GM18858 (cell line): Measurements from ENCODE around the gene FAM13B.

Source experiments
- ATAC-seq: cut with Tn5 transposase; IDR thresholded peaks from one replicate; pipeline ENCODE4 v1.9.1; 2021; ENCODE audit not compliant: unreplicated experiment

FAM13B gene

GRCh38 chr5:137901011-137901817, 131.7 kb downstream of the FAM13B start:
- no peak for ATAC-seq

GRCh38 chr5:137899493-137899892, 133.4 kb downstream of the FAM13B start:
- no peak for ATAC-seq

GRCh38 chr5:137896560-137896959, 136.3 kb downstream of the FAM13B start:
- ATAC-seq, result no peak

GRCh38 chr5:137894586-137894985, 138.3 kb downstream of the FAM13B start:
- ATAC-seq, result no peak

GRCh38 chr5:137891849-137892248, 141.0 kb downstream of the FAM13B start:
- ATAC-seq, result no peak

- ATAC-seq, result no peak
Observed at GRCh38 chr5:137890845-137891244, 142.0 kb downstream of the FAM13B start.

GRCh38 chr5:137888863-137889759, 143.8 kb downstream of the FAM13B start, which contains the start of gene PKD2L2:
Gene PKD2L2 (plus strand): TSS chr5:137889457. CDS start chr5:137889492, 35 bp downstream.
- ATAC-seq, result peak; percentile 74

- no peak for ATAC-seq
Observed at GRCh38 chr5:137888466-137888862, 144.4 kb downstream of the FAM13B start.
